K562 (cell line): Measurements from ENCODE around the gene ARHGEF1. TPM values are rescaled to one million over a fixed set of nuclear protein-coding genes. Genes with fewer than 3 reads are reported as not detected.

Experiments
- AFF4 ChIP-seq: sonication (generic); formaldehyde crosslinking; IDR thresholded peaks from 2 replicates; pipeline ENCODE4 v1.8.0; 2023; ENCODE audit warnings: mild to moderate bottlenecking, missing genetic modification reagents
- ATF7 ChIP-seq: fragments of 450-650 bp; IDR thresholded peaks from 2 replicates; pipeline ENCODE4 v1.7.1; 2014; ENCODE audit warnings: mild to moderate bottlenecking, moderate library complexity
- HNRNPH1 ChIP-seq: fragments of 200-400 bp; formaldehyde crosslinking; optimal IDR thresholded peaks from 2 replicates; pipeline ENCODE3; 2017; ENCODE audit warnings: low read depth, mild to moderate bottlenecking, low read length, moderate library complexity
- MTA3 ChIP-seq: fragments of 450-650 bp; formaldehyde crosslinking; IDR thresholded peaks from 2 replicates; pipeline ENCODE4 v1.6.1; 2017; ENCODE audit warnings: mild to moderate bottlenecking, borderline replicate concordance
- OTX1 ChIP-seq: fragments of 450-650 bp; formaldehyde crosslinking; IDR thresholded peaks from 2 replicates; pipeline ENCODE4 v1.4.0; 2022; ENCODE audit warnings: mild to moderate bottlenecking
- RAD21 ChIP-seq, 2 experiments: fragments of 250-450 bp in 1 of 2; fragments of 450-650 bp in 1 of 2; sonication (Bioruptor Pico) in 1 of 2; formaldehyde crosslinking in 1 of 2; IDR thresholded peaks in 1 of 2; conservative IDR thresholded peaks in 1 of 2; 2 replicates each; pipeline versions ENCODE4 v1.4.0 to v1.8.0; 2020 to 2022; ENCODE audit warnings: mild to moderate bottlenecking in 2 of 2, moderate library complexity in 1 of 2
- REST ChIP-seq, 2 experiments: fragments of 450-650 bp; formaldehyde crosslinking in 1 of 2; IDR thresholded peaks; 2 replicates each; pipeline versions ENCODE4 v1.4.0 to v1.6.1; 2014 to 2020; ENCODE audit warnings: mild to moderate bottlenecking in 2 of 2, borderline replicate concordance in 1 of 2, low read depth in 1 of 2
- RNF219 ChIP-seq: fragments of 250-450 bp; sonication (Bioruptor Pico); IDR thresholded peaks from 2 replicates; pipeline ENCODE4 v1.5.0; 2022; ENCODE audit warnings: mild to moderate bottlenecking
- VEZF1 ChIP-seq: fragments of 200-800 bp; sonication (Bioruptor generic); IDR thresholded peaks from 2 replicates; pipeline ENCODE4 v1.6.1; 2017; ENCODE audit warnings: missing genetic modification characterization, missing compliant biosample characterization
- ZNF3 ChIP-seq: fragments of 250-450 bp; sonication (Bioruptor Pico); IDR thresholded peaks from 2 replicates; pipeline ENCODE4 v1.5.0; 2021; ENCODE audit warnings: mild to moderate bottlenecking, moderate library complexity
- ZNF785 ChIP-seq: fragments of 250-450 bp; sonication (Bioruptor Pico); IDR thresholded peaks from 2 replicates; pipeline ENCODE4 v1.4.0; 2020; ENCODE audit warnings: mild to moderate bottlenecking
- polyA plus RNA-seq, 8 experiments: library from polyadenylated mRNA; depleted of rRNA in 4 of 8; stranded (reverse) in 5 of 8; unstranded in 3 of 8; fragments of >200 nt; fragmentation: Nextera tagmentation in 2 of 8; fragmentation: Illumina TruSeq in 1 of 8; extraction: Ambion mirVana in 2 of 8; extraction: Trizol in 1 of 8; gene quantifications; 2 replicates each; pipeline versions ENCODE4 v1.2.1 to v1.2.3, GENCODE V29; 2011 to 2014; ENCODE audit warnings: inconsistent platforms in 1 of 8, missing spikeins in 1 of 8
- total RNA-seq, 7 experiments: library from RNA; depleted of rRNA in 6 of 7; stranded (reverse); fragments of >200 nt in 6 of 7; fragmentation: Illumina TruSeq in 2 of 7; extraction: Trizol in 2 of 7; gene quantifications; 2 replicates each; pipeline versions ENCODE4 v1.2.1 to v1.2.3, GENCODE V29; 2011 to 2021; ENCODE audit warnings: low replicate concordance in 1 of 7

ARHGEF1 gene
- total and polyA plus RNA-seq, 9 of the 15 experiments (the other 6 are each of a cell fraction or from before 2014, with no cell fraction given), result 1.9 to 149 (median 29.8) TPM

GRCh38 chr19:41951686-41952172 is 68.7 kb downstream of the ARHGEF1 start (continued):
- TF ChIP-seq RNF219 (CRISPR knock-in tag) (no peak), VEZF1 (peak; percentile 26; the same call in 1 of the 2 replicates), OTX1 (CRISPR knock-in tag) (0 out of 2 replicates have a peak, but pooled peaks have one; percentile 40), MTA3 (peak; percentile 41; the same call in 1 of the 2 replicates), HNRNPH1 (no peak), ZNF3 (CRISPR knock-in tag) (no peak), RAD21 (CRISPR knock-in tag; conservative IDR thresholded peaks at IDR 0.05 in 1 of 2, IDR thresholded peaks at IDR 0.05 in 1 of 2) (peak; percentile 69 to 91), ZNF785 (CRISPR knock-in tag) (no peak), REST (IDR thresholded peaks at IDR 0.05; ENCODE audit: borderline replicate concordance) (peak; percentile 80), REST (CRISPR knock-in tag; IDR thresholded peaks at IDR 0.05; ENCODE audit: low read depth) (no peak), AFF4 (CRISPR knock-in tag) (no peak), ATF7 (0 out of 2 replicates have a peak, but pooled peaks have one; percentile 24)
